MCF 10A (cell line): ENCODE data around the gene ARHGEF4. TPM values are rescaled to one million over a fixed set of nuclear protein-coding genes. Genes with fewer than 3 reads are reported as not detected.

Source experiments
- BruUV-seq: library from RNA; stranded (reverse); fragments of 400-500 nt; replicated peaks from 2 replicates; lab custom pipeline; 2021; lab: Mats Ljungman, UMichigan
- CTCF ChIA-PET: fragments of 300-600 bp; sonication (Branson Sonifier 250); formaldehyde crosslinking; extraction: SDS; loops from one replicate; lab custom pipeline; 2021; ENCODE audit warnings: antibody characterized with exemption, inconsistent platforms; lab: Yijun Ruan, JAX
- POLR2A ChIA-PET: fragments of 300-600, 350-650 bp; sonication (Branson Sonifier 250); formaldehyde crosslinking; extraction: SDS; loops from one replicate; lab custom pipeline; 2020; ENCODE audit warnings: antibody characterized with exemption, inconsistent platforms; lab: Yijun Ruan, JAX
- DNase-seq: peaks from one replicate; pipeline ENCODE4 v3.0.0-alpha.2; 2018; ENCODE audit not compliant: unreplicated experiment
- H3K27ac Mint-ChIP-seq: one replicate; pipeline ENCODE4 v1.8.0; 2022; ENCODE audit warnings: mild to moderate bottlenecking, low read depth, mixed read lengths; ENCODE audit not compliant: unreplicated experiment
- H3K27me3 Mint-ChIP-seq: one replicate; pipeline ENCODE4 v1.8.0; 2022; ENCODE audit warnings: mixed read lengths; ENCODE audit not compliant: insufficient read depth, unreplicated experiment
- H3K36me3 Mint-ChIP-seq: one replicate; pipeline ENCODE4 v1.8.0; 2022; ENCODE audit warnings: mild to moderate bottlenecking, moderate library complexity, mixed read lengths; ENCODE audit not compliant: insufficient read depth, unreplicated experiment
- H3K4me1 Mint-ChIP-seq: one replicate; pipeline ENCODE4 v1.8.0; 2022; ENCODE audit warnings: mixed read lengths; ENCODE audit not compliant: insufficient read depth, unreplicated experiment
- H3K4me3 Mint-ChIP-seq: one replicate; pipeline ENCODE4 v1.8.0; 2022; ENCODE audit warnings: mild to moderate bottlenecking, moderate library complexity, mixed read lengths; ENCODE audit not compliant: unreplicated experiment
- H3K9me3 Mint-ChIP-seq: one replicate; pipeline ENCODE4 v1.8.0; 2022; ENCODE audit warnings: mixed read lengths; ENCODE audit not compliant: unreplicated experiment
- intact Hi-C: fragments of 100-400 bp; cut with micrococcal nuclease; formaldehyde crosslinking; loops from 2 replicates; pipeline ENCODE4 v1.14.1; 2022
- total RNA-seq: library from RNA; stranded (reverse); gene quantifications from 2 replicates; pipeline ENCODE4 v1.2.3, GENCODE V29; 2022
- TF ChIP-seq, protein P1 (sequence below): fragments of 200-600 bp; IDR thresholded peaks from one replicate; pipeline ENCODE4 v1.8.0; 2022; ENCODE audit warnings: antibody characterized with exemption, mild to moderate bottlenecking; ENCODE audit not compliant: unreplicated experiment

Gene ARHGEF4
- total RNA-seq, 1 experiment from 2014 or later: 52.0 TPM

DNA sequence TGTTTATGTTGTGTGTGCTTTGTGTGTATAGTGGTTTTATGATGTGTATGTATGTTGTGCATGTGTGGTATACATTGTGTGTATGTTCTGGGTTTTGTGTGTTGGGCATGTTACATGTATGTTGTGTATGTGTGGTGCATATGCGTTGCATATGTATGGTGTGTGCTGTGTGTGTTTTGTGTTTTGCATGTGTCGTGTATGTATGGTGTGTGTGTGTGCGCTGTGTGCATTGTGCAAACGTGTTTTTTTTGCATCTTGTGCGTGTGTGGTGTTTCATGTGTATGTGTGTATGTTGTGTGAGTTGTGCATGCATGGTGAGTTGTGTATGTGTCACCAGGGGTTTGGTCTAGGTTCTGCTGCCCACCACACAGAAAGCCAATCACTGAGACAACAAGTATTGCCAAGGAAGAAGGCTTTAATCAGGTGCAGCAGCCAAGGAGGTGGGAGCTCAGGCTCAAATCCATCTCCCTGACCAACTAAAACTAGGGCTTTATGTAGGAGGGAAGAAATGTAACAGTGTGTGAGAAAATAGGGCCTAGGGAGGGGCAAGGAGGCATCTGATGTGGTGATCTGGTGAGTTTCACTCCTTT, 140.8 kb downstream of the ARHGEF4 start:
- Mint-ChIP-seq H3K9me3 (no peaks in the 10 kb centered on the region), H3K27me3 (no peaks in the 10 kb centered on the region), H3K4me3 (no peak overlapping the region), H3K27ac (no peak overlapping the region), H3K36me3 (no peaks in the 10 kb centered on the region), H3K4me1 (no peaks in the 10 kb centered on the region)
- ChIA-PET CTCF (no interaction called here), POLR2A (no interaction called here)
- intact Hi-C loops: no loop called here
- TF ChIP-seq, protein P1, sequence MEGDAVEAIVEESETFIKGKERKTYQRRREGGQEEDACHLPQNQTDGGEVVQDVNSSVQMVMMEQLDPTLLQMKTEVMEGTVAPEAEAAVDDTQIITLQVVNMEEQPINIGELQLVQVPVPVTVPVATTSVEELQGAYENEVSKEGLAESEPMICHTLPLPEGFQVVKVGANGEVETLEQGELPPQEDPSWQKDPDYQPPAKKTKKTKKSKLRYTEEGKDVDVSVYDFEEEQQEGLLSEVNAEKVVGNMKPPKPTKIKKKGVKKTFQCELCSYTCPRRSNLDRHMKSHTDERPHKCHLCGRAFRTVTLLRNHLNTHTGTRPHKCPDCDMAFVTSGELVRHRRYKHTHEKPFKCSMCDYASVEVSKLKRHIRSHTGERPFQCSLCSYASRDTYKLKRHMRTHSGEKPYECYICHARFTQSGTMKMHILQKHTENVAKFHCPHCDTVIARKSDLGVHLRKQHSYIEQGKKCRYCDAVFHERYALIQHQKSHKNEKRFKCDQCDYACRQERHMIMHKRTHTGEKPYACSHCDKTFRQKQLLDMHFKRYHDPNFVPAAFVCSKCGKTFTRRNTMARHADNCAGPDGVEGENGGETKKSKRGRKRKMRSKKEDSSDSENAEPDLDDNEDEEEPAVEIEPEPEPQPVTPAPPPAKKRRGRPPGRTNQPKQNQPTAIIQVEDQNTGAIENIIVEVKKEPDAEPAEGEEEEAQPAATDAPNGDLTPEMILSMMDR: no peak
- no peak for DNase-seq
- no TSS peak for BruUV-seq

DNA sequence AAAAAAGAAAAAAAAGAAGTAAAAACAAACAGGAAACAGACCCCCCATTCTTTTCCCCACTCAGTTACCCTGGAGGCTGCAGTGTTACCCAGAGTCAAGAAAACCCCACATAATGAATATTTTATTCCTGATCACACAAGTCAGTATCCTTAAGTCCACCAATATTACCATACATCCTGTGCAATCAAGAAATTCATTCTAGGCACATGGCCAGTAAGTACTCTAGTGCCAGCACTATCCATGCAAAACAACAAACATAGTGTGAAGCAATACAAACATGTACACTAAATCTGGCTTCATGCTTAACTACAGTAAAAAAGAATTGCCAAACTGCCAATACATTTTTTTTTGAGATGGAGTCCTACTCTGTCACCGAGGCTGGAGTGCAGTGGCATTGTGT, 145.0 kb downstream of the ARHGEF4 start:
- no TSS peak for BruUV-seq
- no peaks in the 10 kb centered on the region for H3K27me3 Mint-ChIP-seq
- no peaks in the 10 kb centered on the region for H3K9me3 Mint-ChIP-seq
- ChIA-PET POLR2A (no interaction called here), CTCF (no interaction called here)
- intact Hi-C loops: no loop called here
- TF ChIP-seq, protein P1: no peak
- no peak overlapping the region for H3K27ac Mint-ChIP-seq
- H3K4me3 Mint-ChIP-seq: no peak overlapping the region
- peak; percentile 37 for DNase-seq
- H3K4me1 Mint-ChIP-seq: no peaks in the 10 kb centered on the region
- no peaks in the 10 kb centered on the region for H3K36me3 Mint-ChIP-seq

DNA sequence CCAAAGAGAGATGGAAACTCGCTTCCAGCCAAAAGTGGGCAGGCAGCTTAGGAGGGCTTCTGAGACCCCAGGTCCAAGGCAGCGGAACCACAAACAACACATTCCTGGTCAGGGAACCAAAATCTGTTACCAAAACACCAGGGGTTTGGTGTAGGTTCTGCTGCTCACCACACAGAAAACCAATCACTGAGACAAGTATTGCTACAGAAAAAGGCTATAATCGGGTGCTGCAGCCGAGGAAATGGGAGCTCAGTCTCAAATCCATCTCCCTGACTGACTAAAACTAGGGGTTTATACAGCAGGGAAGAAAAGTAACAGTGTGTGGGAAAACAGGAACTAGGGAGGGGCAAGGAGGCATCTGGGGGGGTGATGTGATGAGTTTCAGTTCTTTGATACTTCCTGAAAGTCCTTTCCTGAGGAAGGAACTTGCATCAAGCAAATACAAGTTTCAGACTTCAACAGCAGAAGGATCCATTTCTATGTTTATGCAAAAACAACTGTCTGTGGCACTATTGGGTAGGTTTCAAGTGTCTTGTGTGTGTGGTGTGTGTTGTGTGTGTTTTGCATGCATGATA, 148.6 kb downstream of the ARHGEF4 start:
- POLR2A ChIA-PET: no interaction called here
- Mint-ChIP-seq H3K4me1 (no peaks in the 10 kb centered on the region), H3K4me3 (no peak overlapping the region), H3K27me3 (no peaks in the 10 kb centered on the region), H3K27ac (no peak overlapping the region), H3K9me3 (no peaks in the 10 kb centered on the region), H3K36me3 (peaks cover 5% of the 10 kb centered on the region)
- DNase-seq: no peak
- TF ChIP-seq, protein P1: no peak
- intact Hi-C loops: no loop called here
- CTCF ChIA-PET: interaction anchor here (0.9 kb wide), 1 partner anchor 10 kb away, joined by 3 read pairs; no protein-coding TSS in a partner anchor
- no TSS peak for BruUV-seq

DNA sequence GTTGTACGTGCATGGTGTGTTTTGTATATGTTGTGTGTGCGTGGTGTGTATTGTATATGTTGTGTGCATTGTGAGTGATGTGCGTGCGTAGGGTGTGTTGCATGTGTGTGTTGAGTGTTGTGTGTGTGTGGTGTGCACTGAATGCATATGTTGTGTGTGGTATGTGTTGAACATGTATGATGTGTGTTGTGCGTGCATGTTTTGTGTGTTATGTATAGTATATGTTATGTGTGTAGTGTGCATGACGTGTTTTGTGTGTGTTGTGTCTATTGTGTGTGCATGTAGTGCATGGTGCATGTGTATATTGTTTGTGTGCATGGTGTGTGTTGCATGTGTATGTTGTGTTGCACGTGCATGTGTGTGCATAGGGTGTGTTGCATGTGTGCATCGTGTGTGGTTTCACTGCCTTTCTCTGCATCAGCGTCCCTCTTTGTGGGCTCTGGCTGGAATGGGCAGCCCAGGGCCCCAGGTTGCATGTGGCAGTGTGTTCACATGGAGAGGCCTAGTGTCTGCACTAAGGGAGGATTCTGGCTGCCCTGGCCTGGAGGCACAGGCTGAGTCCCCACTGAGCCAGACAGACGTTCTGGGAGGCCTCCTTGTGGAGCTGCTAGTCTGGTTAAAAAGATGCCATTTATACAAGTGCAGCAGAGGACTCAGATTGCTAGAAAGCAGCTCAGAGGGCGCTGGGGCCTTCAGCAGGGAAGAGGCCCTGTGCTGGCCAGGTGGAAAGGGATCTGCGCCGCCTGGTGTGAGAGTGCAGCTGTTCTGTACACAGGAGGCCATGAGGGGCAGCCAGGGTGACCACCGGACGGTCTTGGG, 149.3 kb downstream of the ARHGEF4 start:
- no peaks in the 10 kb centered on the region for H3K27me3 Mint-ChIP-seq
- peaks cover 5% of the 10 kb centered on the region for H3K36me3 Mint-ChIP-seq
- DNase-seq: no peak
- H3K4me1 Mint-ChIP-seq: no peaks in the 10 kb centered on the region
- no TSS peak for BruUV-seq
- ChIA-PET POLR2A (no interaction called here), CTCF (interaction anchor here (1.4 kb wide), 1 partner anchor 13 kb away, joined by 3 read pairs; no protein-coding TSS in a partner anchor)
- intact Hi-C loops: no loop called here
- no peak overlapping the region for H3K4me3 Mint-ChIP-seq
- H3K27ac Mint-ChIP-seq: no peak overlapping the region
- peaks cover 5% of the 10 kb centered on the region for H3K9me3 Mint-ChIP-seq
- TF ChIP-seq, protein P1: no peak
